Neural crest cell (in vitro differentiated cells): ENCODE data around the gene PXDN. TPM values are rescaled to one million over a fixed set of nuclear protein-coding genes. Genes with fewer than 3 reads are reported as not detected.

ENCODE experiments used
- DNase-seq: peaks from one replicate; pipeline ENCODE4 v3.0.0; 2021; ENCODE audit warnings: low read depth, mixed read lengths, low spot score
- H3K27ac Mint-ChIP-seq: one replicate; pipeline ENCODE4 v1.8.0; 2021; ENCODE audit warnings: mild to moderate bottlenecking, mixed read lengths; ENCODE audit not compliant: unreplicated experiment
- H3K27me3 Mint-ChIP-seq: 2 replicates; pipeline ENCODE4 v1.8.0; 2021; ENCODE audit warnings: low read depth, mild to moderate bottlenecking, mixed read lengths
- H3K36me3 Mint-ChIP-seq: 2 replicates; pipeline ENCODE4 v1.8.0; 2021; ENCODE audit warnings: low read depth, mild to moderate bottlenecking, mixed read lengths
- H3K4me1 Mint-ChIP-seq: 2 replicates; pipeline ENCODE4 v1.8.0; 2021; ENCODE audit warnings: mixed read lengths
- H3K4me3 Mint-ChIP-seq: one replicate; pipeline ENCODE4 v1.8.0; 2021; ENCODE audit warnings: mild to moderate bottlenecking, mixed read lengths
- H3K9me3 Mint-ChIP-seq: 2 replicates; pipeline ENCODE4 v1.8.0; 2021; ENCODE audit warnings: mixed read lengths
- total RNA-seq: library from RNA; stranded (reverse); gene quantifications from 2 replicates; pipeline ENCODE4 v1.2.1, GENCODE V29; 2021
- TF ChIP-seq, protein P1 (sequence below): fragments of 200-600 bp; sonication (generic); conservative IDR thresholded peaks from 2 replicates; pipeline ENCODE4 v1.5.0; 2021; ENCODE audit warnings: antibody characterized with exemption, mild to moderate bottlenecking

Gene PXDN
- total RNA-seq, 1 donor from 2014 or later: 218 TPM

DNA sequence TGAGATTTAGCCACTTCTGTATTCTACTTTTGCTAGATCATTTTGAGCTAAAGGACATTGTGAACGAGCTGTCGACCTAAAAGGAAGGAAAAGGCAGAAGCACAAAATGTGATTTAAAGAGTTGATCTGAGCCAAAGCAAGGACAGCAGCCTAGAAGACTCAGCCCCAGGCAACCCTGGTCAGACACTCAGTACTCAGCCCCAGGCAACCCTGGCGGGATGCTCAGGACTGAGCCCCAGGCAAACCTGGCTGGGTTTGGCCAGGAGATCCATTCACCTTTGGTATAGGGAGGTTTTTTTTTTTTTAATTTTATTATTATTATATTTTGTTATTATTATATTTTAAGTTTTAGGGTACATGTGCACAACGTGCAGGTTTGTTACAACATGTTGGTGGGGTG, 34.3 kb upstream of the PXDN start:
- TF ChIP-seq, protein P1, sequence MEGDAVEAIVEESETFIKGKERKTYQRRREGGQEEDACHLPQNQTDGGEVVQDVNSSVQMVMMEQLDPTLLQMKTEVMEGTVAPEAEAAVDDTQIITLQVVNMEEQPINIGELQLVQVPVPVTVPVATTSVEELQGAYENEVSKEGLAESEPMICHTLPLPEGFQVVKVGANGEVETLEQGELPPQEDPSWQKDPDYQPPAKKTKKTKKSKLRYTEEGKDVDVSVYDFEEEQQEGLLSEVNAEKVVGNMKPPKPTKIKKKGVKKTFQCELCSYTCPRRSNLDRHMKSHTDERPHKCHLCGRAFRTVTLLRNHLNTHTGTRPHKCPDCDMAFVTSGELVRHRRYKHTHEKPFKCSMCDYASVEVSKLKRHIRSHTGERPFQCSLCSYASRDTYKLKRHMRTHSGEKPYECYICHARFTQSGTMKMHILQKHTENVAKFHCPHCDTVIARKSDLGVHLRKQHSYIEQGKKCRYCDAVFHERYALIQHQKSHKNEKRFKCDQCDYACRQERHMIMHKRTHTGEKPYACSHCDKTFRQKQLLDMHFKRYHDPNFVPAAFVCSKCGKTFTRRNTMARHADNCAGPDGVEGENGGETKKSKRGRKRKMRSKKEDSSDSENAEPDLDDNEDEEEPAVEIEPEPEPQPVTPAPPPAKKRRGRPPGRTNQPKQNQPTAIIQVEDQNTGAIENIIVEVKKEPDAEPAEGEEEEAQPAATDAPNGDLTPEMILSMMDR: no peak
- H3K27ac Mint-ChIP-seq: no peak overlapping the region
- H3K9me3 Mint-ChIP-seq: no peaks in the 10 kb centered on the region
- H3K4me3 Mint-ChIP-seq: no peak overlapping the region
- no peak for DNase-seq
- peaks cover 10% of the 10 kb centered on the region for H3K27me3 Mint-ChIP-seq
- H3K36me3 Mint-ChIP-seq: no peaks in the 10 kb centered on the region
- H3K4me1 Mint-ChIP-seq: no peaks in the 10 kb centered on the region

DNA sequence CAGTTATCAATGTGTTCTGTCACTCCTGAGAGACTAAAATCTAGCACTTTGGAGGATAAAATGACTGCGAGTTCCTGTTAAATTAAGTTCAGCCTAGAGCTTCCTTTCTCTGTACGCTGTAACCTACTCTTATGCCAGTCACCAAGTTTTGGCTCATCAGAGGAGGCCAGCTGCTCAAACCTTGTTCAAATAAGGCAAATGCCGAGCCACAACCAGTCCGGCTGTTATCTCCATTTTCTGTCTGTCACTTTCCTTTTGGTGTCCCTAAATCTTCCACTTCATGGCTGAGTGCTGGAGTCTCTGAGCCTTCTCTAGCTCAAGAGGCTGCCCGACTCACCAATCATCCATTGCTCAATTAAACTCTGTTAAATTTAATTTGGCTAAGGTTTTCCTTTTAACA, 33.5 kb upstream of the PXDN start:
- no peak for DNase-seq
- H3K9me3 Mint-ChIP-seq: no peaks in the 10 kb centered on the region
- no peaks in the 10 kb centered on the region for H3K4me1 Mint-ChIP-seq
- no peak overlapping the region for H3K4me3 Mint-ChIP-seq
- H3K27me3 Mint-ChIP-seq: peaks cover 10% of the 10 kb centered on the region
- H3K27ac Mint-ChIP-seq: no peak overlapping the region
- no peaks in the 10 kb centered on the region for H3K36me3 Mint-ChIP-seq
- TF ChIP-seq, protein P1: no peak

DNA sequence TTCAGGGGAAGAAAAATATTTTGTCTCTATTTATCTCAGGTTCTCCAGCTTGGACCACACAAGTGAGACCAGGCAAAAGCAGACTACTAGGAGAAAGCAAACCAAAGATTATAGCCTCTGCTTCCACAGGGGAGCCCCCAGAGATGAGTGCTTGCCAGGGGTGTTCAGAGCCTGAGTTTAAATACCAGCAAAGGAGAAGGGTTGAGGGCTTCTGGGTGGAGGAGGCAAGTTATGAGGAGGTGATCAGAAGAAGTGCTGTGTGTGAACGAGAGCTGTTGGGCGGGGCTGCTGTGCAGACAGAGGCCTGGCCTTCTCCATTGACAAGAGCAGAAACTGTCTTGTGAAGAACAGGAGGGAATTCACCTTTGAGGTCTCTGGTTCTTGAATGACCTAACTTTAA, 32.8 kb upstream of the PXDN start:
- no peaks in the 10 kb centered on the region for H3K36me3 Mint-ChIP-seq
- no peaks in the 10 kb centered on the region for H3K4me1 Mint-ChIP-seq
- H3K9me3 Mint-ChIP-seq: no peaks in the 10 kb centered on the region
- H3K27ac Mint-ChIP-seq: no peak overlapping the region
- no peak for DNase-seq
- TF ChIP-seq, protein P1: no peak
- H3K4me3 Mint-ChIP-seq: no peak overlapping the region
- H3K27me3 Mint-ChIP-seq: peaks cover 10% of the 10 kb centered on the region

DNA sequence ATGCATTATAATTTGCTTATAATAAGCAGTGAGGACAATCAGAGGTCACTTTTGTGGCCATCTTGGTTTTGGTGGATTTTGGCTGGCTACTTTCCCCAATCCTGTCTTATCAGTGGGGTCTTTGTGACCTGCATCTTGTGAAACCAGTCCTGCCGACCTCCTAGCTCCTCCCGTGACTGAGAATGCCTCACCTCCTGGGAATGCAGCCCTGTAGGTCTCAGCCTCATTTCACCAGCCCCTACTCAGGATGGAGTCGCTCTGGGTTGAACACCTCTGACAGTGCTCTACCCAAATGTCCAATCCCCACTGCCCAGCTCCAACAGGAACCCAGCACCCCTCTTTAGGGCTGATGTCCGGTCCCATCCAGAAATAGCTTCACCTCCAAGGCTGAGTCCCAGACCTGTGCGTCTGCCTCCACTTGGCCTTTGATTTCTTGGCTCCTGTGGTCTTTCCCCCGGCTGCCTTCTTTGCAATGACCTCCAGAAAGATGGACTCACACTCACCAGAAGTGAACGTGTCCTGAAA, 31.3 kb upstream of the PXDN start:
- DNase-seq: no peak
- no peaks in the 10 kb centered on the region for H3K4me1 Mint-ChIP-seq
- peaks cover 7% of the 10 kb centered on the region for H3K27me3 Mint-ChIP-seq
- H3K27ac Mint-ChIP-seq: no peak overlapping the region
- no peaks in the 10 kb centered on the region for H3K9me3 Mint-ChIP-seq
- H3K4me3 Mint-ChIP-seq: no peak overlapping the region
- H3K36me3 Mint-ChIP-seq: no peaks in the 10 kb centered on the region
- TF ChIP-seq, protein P1: no peak

DNA sequence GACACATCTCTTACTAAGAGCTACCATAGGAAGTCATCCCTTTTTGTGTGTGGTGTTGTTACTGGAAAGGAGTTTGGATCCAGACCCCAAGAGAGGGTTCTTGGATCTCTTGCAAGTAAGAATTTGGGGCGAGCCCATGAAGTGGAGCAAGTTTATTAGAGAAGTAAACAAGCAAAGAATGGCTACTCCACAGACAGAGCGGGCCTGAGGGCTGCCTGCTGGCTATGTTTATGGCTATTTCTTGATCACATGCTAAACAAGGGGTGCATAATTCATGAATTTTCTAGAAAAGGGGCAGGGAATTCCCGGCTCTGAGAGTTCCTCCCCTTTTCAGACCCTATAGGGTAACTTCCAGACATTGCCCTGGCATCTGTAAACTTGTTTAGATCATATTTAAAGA, 30.6 kb upstream of the PXDN start:
- no peak for DNase-seq
- Mint-ChIP-seq H3K4me1 (no peaks in the 10 kb centered on the region), H3K9me3 (no peaks in the 10 kb centered on the region), H3K4me3 (no peak overlapping the region), H3K27ac (no peak overlapping the region), H3K27me3 (peaks cover 7% of the 10 kb centered on the region), H3K36me3 (no peaks in the 10 kb centered on the region)
- TF ChIP-seq, protein P1: no peak

DNA sequence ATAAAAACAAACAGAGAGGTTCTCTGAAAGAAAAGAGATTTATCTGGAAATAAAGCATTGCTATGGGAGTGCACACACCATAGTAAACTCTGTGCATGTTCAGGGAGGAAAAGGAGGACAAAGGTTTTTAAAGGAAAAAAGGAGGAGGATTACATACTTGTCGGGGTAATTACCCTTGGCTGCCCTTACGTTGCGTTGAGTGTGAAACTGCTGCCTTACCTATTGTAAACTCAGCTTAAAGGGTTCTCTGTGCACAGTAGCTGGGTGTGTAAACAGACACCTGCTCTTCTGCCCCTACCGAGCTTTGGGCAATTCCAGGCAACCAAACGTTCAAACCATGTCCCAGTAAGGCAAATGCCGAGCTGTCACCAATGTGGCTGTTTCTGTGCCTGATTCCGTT, 29.6 kb upstream of the PXDN start:
- Mint-ChIP-seq H3K36me3 (no peaks in the 10 kb centered on the region), H3K4me3 (no peak overlapping the region), H3K4me1 (no peaks in the 10 kb centered on the region), H3K9me3 (no peaks in the 10 kb centered on the region), H3K27ac (no peak overlapping the region), H3K27me3 (peaks cover 5% of the 10 kb centered on the region)
- TF ChIP-seq, protein P1: no peak
- no peak for DNase-seq
